WTC11 (cell line): ENCODE data around the gene CCHCR1. TPM values are rescaled to one million over a fixed set of nuclear protein-coding genes. Genes with fewer than 3 reads are reported as not detected.

Source experiments
- ATAC-seq: fragments of 200-7000 bp; cut with Tn5 transposase; 2 replicates; pipeline ENCODE4 v1.10.0; 2021; ENCODE audit warnings: mild to moderate bottlenecking, moderate library complexity
- CTCF ChIA-PET: fragments of 300-600 bp; sonication (Branson Sonifier 250); formaldehyde crosslinking; loops from one replicate; lab custom pipeline; 2021; ENCODE audit warnings: antibody characterized with exemption; lab: Charles Lee
- POLR2A ChIA-PET: fragments of 350-600 bp; sonication (Branson Sonifier 250); formaldehyde crosslinking; loops from one replicate; lab custom pipeline; 2021; ENCODE audit warnings: antibody characterized with exemption; lab: Charles Lee
- DNase-seq: peaks from one replicate; pipeline ENCODE4 v3.0.0; 2021; ENCODE audit warnings: low spot score
- H3K27ac Mint-ChIP-seq: 2 replicates; pipeline ENCODE4 v1.8.0; 2021; ENCODE audit warnings: mixed read lengths
- H3K27me3 Mint-ChIP-seq: 2 replicates; pipeline ENCODE4 v1.8.0; 2021; ENCODE audit warnings: low read depth, mild to moderate bottlenecking, moderate library complexity, mixed read lengths
- H3K36me3 Mint-ChIP-seq: 2 replicates; pipeline ENCODE4 v1.8.0; 2021; ENCODE audit warnings: mixed read lengths
- H3K4me1 Mint-ChIP-seq: 2 replicates; pipeline ENCODE4 v1.8.0; 2022; ENCODE audit warnings: mixed read lengths
- H3K4me3 Mint-ChIP-seq: 2 replicates; pipeline ENCODE4 v1.8.0; 2021; ENCODE audit warnings: mild to moderate bottlenecking, moderate library complexity, mixed read lengths
- H3K9me3 Mint-ChIP-seq: 2 replicates; pipeline ENCODE4 v1.8.0; 2021; ENCODE audit warnings: mixed read lengths
- CREB1 ChIP-seq: sonication (generic); formaldehyde crosslinking; IDR thresholded peaks from 2 replicates; pipeline ENCODE4 v1.8.0; 2023; ENCODE audit warnings: mild to moderate bottlenecking, missing genetic modification reagents
- FOXJ3 ChIP-seq: sonication (generic); formaldehyde crosslinking; IDR thresholded peaks from 2 replicates; pipeline ENCODE4 v1.9.0; 2021; ENCODE audit warnings: missing genetic modification reagents, mild to moderate bottlenecking, borderline replicate concordance
- NFYB ChIP-seq: sonication (generic); formaldehyde crosslinking; conservative IDR thresholded peaks from 2 replicates; pipeline ENCODE4 v1.8.0; 2022; ENCODE audit warnings: low read depth, missing genetic modification reagents
- PRRX2 ChIP-seq: fragments of 250-450 bp; sonication (Bioruptor Pico); IDR thresholded peaks from 2 replicates; pipeline ENCODE4 v1.8.0; 2021; ENCODE audit warnings: mild to moderate bottlenecking
- SMAD3 ChIP-seq: sonication (generic); formaldehyde crosslinking; IDR thresholded peaks from 2 replicates; pipeline ENCODE4 v1.8.0; 2022; ENCODE audit warnings: missing genetic modification reagents, mild to moderate bottlenecking, borderline replicate concordance
- SOX15 ChIP-seq: fragments of 250-450 bp; sonication (Bioruptor Pico); IDR thresholded peaks from 2 replicates; pipeline ENCODE4 v1.9.0; 2021; ENCODE audit warnings: mild to moderate bottlenecking
- TP53 ChIP-seq: sonication (generic); formaldehyde crosslinking; IDR thresholded peaks from 2 replicates; pipeline ENCODE4 v1.8.1; 2023; ENCODE audit warnings: mild to moderate bottlenecking, missing genetic modification reagents
- ZNF121 ChIP-seq: sonication (generic); formaldehyde crosslinking; IDR thresholded peaks from 2 replicates; pipeline ENCODE4 v1.8.0; 2023; ENCODE audit warnings: missing genetic modification reagents
- ZNF138 ChIP-seq: sonication (generic); formaldehyde crosslinking; conservative IDR thresholded peaks from 2 replicates; pipeline ENCODE4 v1.8.1; 2022; ENCODE audit warnings: mild to moderate bottlenecking, moderate library complexity, missing genetic modification reagents
- ZNF423 ChIP-seq: fragments of 250-450 bp; sonication (Bioruptor Pico); IDR thresholded peaks from 2 replicates; pipeline ENCODE4 v2.1.2; 2022; ENCODE audit warnings: mild to moderate bottlenecking, moderate library complexity
- total RNA-seq: library from RNA; stranded (reverse); gene quantifications from 3 replicates; pipeline ENCODE4 v1.2.3, GENCODE V29; 2021
- TF ChIP-seq, protein P1 (sequence below): sonication (generic); formaldehyde crosslinking; IDR thresholded peaks from 2 replicates; pipeline ENCODE4 v1.8.1; 2023; ENCODE audit warnings: mild to moderate bottlenecking, moderate library complexity, missing genetic modification reagents
- TF ChIP-seq, protein P2 (sequence below): fragments of 250-450 bp; sonication (Bioruptor Pico); IDR thresholded peaks from 2 replicates; pipeline ENCODE4 v1.9.0; 2021; ENCODE audit warnings: mild to moderate bottlenecking, borderline replicate concordance
- TF ChIP-seq, protein P3 (sequence below): sonication (generic); formaldehyde crosslinking; conservative IDR thresholded peaks from 2 replicates; pipeline ENCODE4 v1.8.1; 2022; ENCODE audit warnings: mild to moderate bottlenecking, missing genetic modification reagents
- TF ChIP-seq, protein P4 (sequence below): sonication (generic); formaldehyde crosslinking; IDR thresholded peaks from 2 replicates; pipeline ENCODE4 v1.8.1; 2022; ENCODE audit warnings: mild to moderate bottlenecking, missing genetic modification reagents, moderate library complexity, borderline replicate concordance
- TF ChIP-seq, protein P5 (sequence below): sonication (generic); formaldehyde crosslinking; IDR thresholded peaks from 2 replicates; pipeline ENCODE4 v1.8.0; 2023; ENCODE audit warnings: mild to moderate bottlenecking, missing genetic modification reagents
- TF ChIP-seq, protein P6 (sequence below): fragments of 250-450 bp; sonication (Bioruptor Pico); IDR thresholded peaks from 2 replicates; pipeline ENCODE4 v1.9.0; 2021; ENCODE audit warnings: mild to moderate bottlenecking
- TF ChIP-seq, protein P7 (sequence below): sonication (generic); formaldehyde crosslinking; IDR thresholded peaks from 2 replicates; pipeline ENCODE4 v1.8.1; 2022; ENCODE audit warnings: mild to moderate bottlenecking, moderate library complexity, missing genetic modification reagents
- TF ChIP-seq, protein P8 (sequence below): fragments of 250-450 bp; sonication (Bioruptor Pico); IDR thresholded peaks from 2 replicates; pipeline ENCODE4 v1.9.0; 2021; ENCODE audit warnings: mild to moderate bottlenecking
- TF ChIP-seq, protein P9 (sequence below): fragments of 250-450 bp; sonication (Bioruptor Pico); IDR thresholded peaks from 2 replicates; pipeline ENCODE4 v1.8.0; 2021; ENCODE audit warnings: mild to moderate bottlenecking

The CCHCR1 gene
- total RNA-seq, 1 experiment from 2014 or later, result 58.7 TPM

DNA sequence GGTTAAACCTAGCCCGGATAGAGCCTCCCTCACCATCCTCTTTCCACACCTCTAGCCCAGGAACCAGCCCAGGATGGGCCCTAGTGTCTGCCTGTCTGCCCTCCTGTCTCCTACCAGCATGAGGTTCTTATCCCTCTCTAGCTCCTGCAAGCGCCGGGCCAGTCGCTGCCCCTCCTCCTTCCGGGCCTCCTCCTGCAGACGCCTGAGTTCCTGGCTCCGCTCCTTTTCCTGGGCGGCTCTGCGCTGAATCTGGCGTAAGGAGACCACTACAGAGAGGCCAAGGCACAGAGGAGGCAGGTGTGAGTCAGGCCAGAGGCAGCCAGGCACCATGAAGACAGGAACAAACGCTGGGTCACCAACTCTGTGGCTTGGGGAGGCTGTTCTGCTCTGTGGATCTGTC, 14.5 kb downstream of the CCHCR1 start:
- peaks cover 38% of the 10 kb centered on the region for H3K4me1 Mint-ChIP-seq
- H3K36me3 Mint-ChIP-seq, result peaks cover 40% of the 10 kb centered on the region
- TF ChIP-seq FOXJ3 (CRISPR knock-in tag), result no peak
- TF ChIP-seq, protein P1, sequence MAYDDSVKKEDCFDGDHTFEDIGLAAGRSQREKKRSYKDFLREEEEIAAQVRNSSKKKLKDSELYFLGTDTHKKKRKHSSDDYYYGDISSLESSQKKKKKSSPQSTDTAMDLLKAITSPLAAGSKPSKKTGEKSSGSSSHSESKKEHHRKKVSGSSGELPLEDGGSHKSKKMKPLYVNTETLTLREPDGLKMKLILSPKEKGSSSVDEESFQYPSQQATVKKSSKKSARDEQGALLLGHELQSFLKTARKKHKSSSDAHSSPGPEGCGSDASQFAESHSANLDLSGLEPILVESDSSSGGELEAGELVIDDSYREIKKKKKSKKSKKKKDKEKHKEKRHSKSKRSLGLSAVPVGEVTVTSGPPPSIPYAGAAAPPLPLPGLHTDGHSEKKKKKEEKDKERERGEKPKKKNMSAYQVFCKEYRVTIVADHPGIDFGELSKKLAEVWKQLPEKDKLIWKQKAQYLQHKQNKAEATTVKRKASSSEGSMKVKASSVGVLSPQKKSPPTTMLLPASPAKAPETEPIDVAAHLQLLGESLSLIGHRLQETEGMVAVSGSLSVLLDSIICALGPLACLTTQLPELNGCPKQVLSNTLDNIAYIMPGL, result no peak
- TF ChIP-seq, protein P2, sequence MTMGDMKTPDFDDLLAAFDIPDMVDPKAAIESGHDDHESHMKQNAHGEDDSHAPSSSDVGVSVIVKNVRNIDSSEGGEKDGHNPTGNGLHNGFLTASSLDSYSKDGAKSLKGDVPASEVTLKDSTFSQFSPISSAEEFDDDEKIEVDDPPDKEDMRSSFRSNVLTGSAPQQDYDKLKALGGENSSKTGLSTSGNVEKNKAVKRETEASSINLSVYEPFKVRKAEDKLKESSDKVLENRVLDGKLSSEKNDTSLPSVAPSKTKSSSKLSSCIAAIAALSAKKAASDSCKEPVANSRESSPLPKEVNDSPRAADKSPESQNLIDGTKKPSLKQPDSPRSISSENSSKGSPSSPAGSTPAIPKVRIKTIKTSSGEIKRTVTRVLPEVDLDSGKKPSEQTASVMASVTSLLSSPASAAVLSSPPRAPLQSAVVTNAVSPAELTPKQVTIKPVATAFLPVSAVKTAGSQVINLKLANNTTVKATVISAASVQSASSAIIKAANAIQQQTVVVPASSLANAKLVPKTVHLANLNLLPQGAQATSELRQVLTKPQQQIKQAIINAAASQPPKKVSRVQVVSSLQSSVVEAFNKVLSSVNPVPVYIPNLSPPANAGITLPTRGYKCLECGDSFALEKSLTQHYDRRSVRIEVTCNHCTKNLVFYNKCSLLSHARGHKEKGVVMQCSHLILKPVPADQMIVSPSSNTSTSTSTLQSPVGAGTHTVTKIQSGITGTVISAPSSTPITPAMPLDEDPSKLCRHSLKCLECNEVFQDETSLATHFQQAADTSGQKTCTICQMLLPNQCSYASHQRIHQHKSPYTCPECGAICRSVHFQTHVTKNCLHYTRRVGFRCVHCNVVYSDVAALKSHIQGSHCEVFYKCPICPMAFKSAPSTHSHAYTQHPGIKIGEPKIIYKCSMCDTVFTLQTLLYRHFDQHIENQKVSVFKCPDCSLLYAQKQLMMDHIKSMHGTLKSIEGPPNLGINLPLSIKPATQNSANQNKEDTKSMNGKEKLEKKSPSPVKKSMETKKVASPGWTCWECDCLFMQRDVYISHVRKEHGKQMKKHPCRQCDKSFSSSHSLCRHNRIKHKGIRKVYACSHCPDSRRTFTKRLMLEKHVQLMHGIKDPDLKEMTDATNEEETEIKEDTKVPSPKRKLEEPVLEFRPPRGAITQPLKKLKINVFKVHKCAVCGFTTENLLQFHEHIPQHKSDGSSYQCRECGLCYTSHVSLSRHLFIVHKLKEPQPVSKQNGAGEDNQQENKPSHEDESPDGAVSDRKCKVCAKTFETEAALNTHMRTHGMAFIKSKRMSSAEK, result no peak
- TF ChIP-seq, protein P3, sequence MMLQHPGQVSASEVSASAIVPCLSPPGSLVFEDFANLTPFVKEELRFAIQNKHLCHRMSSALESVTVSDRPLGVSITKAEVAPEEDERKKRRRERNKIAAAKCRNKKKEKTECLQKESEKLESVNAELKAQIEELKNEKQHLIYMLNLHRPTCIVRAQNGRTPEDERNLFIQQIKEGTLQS, result no peak
- TF ChIP-seq, protein P4, sequence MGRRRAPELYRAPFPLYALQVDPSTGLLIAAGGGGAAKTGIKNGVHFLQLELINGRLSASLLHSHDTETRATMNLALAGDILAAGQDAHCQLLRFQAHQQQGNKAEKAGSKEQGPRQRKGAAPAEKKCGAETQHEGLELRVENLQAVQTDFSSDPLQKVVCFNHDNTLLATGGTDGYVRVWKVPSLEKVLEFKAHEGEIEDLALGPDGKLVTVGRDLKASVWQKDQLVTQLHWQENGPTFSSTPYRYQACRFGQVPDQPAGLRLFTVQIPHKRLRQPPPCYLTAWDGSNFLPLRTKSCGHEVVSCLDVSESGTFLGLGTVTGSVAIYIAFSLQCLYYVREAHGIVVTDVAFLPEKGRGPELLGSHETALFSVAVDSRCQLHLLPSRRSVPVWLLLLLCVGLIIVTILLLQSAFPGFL, result no peak
- TF ChIP-seq, protein P5, sequence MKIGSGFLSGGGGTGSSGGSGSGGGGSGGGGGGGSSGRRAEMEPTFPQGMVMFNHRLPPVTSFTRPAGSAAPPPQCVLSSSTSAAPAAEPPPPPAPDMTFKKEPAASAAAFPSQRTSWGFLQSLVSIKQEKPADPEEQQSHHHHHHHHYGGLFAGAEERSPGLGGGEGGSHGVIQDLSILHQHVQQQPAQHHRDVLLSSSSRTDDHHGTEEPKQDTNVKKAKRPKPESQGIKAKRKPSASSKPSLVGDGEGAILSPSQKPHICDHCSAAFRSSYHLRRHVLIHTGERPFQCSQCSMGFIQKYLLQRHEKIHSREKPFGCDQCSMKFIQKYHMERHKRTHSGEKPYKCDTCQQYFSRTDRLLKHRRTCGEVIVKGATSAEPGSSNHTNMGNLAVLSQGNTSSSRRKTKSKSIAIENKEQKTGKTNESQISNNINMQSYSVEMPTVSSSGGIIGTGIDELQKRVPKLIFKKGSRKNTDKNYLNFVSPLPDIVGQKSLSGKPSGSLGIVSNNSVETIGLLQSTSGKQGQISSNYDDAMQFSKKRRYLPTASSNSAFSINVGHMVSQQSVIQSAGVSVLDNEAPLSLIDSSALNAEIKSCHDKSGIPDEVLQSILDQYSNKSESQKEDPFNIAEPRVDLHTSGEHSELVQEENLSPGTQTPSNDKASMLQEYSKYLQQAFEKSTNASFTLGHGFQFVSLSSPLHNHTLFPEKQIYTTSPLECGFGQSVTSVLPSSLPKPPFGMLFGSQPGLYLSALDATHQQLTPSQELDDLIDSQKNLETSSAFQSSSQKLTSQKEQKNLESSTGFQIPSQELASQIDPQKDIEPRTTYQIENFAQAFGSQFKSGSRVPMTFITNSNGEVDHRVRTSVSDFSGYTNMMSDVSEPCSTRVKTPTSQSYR (CRISPR knock-in tag), result no peak
- no peak for TF ChIP-seq ZNF423 (CRISPR knock-in tag)
- TF ChIP-seq, protein P6, sequence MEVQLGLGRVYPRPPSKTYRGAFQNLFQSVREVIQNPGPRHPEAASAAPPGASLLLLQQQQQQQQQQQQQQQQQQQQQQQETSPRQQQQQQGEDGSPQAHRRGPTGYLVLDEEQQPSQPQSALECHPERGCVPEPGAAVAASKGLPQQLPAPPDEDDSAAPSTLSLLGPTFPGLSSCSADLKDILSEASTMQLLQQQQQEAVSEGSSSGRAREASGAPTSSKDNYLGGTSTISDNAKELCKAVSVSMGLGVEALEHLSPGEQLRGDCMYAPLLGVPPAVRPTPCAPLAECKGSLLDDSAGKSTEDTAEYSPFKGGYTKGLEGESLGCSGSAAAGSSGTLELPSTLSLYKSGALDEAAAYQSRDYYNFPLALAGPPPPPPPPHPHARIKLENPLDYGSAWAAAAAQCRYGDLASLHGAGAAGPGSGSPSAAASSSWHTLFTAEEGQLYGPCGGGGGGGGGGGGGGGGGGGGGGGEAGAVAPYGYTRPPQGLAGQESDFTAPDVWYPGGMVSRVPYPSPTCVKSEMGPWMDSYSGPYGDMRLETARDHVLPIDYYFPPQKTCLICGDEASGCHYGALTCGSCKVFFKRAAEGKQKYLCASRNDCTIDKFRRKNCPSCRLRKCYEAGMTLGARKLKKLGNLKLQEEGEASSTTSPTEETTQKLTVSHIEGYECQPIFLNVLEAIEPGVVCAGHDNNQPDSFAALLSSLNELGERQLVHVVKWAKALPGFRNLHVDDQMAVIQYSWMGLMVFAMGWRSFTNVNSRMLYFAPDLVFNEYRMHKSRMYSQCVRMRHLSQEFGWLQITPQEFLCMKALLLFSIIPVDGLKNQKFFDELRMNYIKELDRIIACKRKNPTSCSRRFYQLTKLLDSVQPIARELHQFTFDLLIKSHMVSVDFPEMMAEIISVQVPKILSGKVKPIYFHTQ (CRISPR knock-in tag), result no peak
- no peak for TF ChIP-seq NFYB (CRISPR knock-in tag)
- no peak for TF ChIP-seq SMAD3 (CRISPR knock-in tag)
- TF ChIP-seq, protein P7, sequence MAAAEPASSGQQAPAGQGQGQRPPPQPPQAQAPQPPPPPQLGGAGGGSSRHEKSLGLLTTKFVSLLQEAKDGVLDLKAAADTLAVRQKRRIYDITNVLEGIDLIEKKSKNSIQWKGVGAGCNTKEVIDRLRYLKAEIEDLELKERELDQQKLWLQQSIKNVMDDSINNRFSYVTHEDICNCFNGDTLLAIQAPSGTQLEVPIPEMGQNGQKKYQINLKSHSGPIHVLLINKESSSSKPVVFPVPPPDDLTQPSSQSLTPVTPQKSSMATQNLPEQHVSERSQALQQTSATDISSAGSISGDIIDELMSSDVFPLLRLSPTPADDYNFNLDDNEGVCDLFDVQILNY (CRISPR knock-in tag), result no peak
- no peak for TF ChIP-seq SOX15 (CRISPR knock-in tag)
- TF ChIP-seq TP53 (CRISPR knock-in tag), result no peak
- TF ChIP-seq CREB1 (CRISPR knock-in tag), result no peak
- TF ChIP-seq ZNF138 (CRISPR knock-in tag), result no peak
- TF ChIP-seq, protein P8, sequence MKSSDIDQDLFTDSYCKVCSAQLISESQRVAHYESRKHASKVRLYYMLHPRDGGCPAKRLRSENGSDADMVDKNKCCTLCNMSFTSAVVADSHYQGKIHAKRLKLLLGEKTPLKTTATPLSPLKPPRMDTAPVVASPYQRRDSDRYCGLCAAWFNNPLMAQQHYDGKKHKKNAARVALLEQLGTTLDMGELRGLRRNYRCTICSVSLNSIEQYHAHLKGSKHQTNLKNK (CRISPR knock-in tag), result no peak
- no peak for TF ChIP-seq ZNF121
- TF ChIP-seq, protein P9, sequence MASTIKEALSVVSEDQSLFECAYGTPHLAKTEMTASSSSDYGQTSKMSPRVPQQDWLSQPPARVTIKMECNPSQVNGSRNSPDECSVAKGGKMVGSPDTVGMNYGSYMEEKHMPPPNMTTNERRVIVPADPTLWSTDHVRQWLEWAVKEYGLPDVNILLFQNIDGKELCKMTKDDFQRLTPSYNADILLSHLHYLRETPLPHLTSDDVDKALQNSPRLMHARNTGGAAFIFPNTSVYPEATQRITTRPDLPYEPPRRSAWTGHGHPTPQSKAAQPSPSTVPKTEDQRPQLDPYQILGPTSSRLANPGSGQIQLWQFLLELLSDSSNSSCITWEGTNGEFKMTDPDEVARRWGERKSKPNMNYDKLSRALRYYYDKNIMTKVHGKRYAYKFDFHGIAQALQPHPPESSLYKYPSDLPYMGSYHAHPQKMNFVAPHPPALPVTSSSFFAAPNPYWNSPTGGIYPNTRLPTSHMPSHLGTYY (CRISPR knock-in tag), result no peak
- TF ChIP-seq PRRX2 (CRISPR knock-in tag), result no peak
- H3K4me3 Mint-ChIP-seq, result no peak overlapping the region
- POLR2A ChIA-PET, result interaction anchor here (1.1 kb wide), 1 partner anchor 22 kb away, joined by 3 read pairs; no protein-coding TSS in a partner anchor
- peak; percentile 53 for ATAC-seq
- H3K27ac Mint-ChIP-seq, result peak overlapping the region; percentile 76; the same call in 1 of the 2 replicates
- H3K27me3 Mint-ChIP-seq, result peaks cover 4% of the 10 kb centered on the region
- DNase-seq, result no peak
- CTCF ChIA-PET, result interaction anchor here (2.0 kb wide), 1 partner anchor 14 kb away, joined by 5 read pairs; the partner anchor contains the start of gene CCHCR1
- no peaks in the 10 kb centered on the region for H3K9me3 Mint-ChIP-seq
